HG02885 (cell line): Measurements from ENCODE around the gene PATE1.

Experiments
- ATAC-seq: cut with Tn5 transposase; IDR thresholded peaks from one replicate; pipeline ENCODE4 v1.9.1; 2021; ENCODE audit warnings: mild to moderate bottlenecking; ENCODE audit not compliant: unreplicated experiment, poor library complexity

Gene PATE1

GRCh38 chr11:125787827-125788226 is 41.7 kb downstream of the PATE1 start, which contains the start of gene PATE3:
Gene PATE3, plus strand, starts transcription at chr11:125788127. Its CDS starts 25 bp downstream, at chr11:125788152.
- ATAC-seq = no peak

DNA sequence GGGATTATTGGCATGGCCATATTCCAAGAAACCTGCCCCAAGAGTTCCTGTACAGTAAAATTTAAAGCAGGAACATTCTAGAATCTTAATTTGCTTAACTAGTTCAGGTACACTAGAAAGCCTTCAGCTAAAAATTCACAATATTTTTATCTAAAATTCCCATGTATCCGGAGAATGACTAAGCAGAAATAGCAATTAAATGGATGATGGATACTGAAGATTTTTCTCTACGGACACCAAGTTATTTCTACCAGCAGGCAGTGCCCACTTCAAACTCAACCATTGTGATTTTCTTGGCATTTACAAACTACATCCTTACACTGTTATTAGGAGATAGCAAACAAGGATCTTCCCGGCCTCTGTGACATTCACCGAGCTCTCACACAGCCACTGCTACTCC is 44.7 kb downstream of the PATE1 start:
- no peak for ATAC-seq

DNA sequence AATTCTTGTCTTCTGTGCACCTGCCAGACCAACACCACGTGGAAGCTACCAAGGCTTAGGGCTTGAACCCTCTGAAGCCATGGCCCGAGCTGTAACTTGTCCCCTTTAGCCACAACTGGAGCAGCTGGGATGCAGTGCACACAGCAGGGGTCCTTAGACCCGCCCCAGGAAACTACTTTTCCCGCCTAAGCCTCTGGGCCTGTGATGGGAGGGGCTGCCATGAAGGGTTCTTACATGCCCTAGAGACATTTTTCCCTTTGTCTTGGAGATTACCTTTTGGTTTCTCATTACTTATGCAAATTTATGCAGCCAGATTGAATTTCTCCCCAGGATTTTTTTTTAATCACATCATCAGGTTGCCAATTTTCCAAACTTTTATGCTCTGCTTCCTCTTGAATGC is 51.6 kb downstream of the PATE1 start:
- no peak for ATAC-seq
